ENCODE data around the gene TTC1. TPM values are rescaled to one million over a fixed set of nuclear protein-coding genes. Genes with fewer than 3 reads are reported as not detected.
A peak's percentile ranks its signal among the peaks of the same experiment; 100 is the strongest.
"Not testable (repeated sequence)": the region's sequence is repeated elsewhere in the genome, so short reads cannot be mapped to it uniquely, and the experiment has no call there.

TTC1 gene
- total RNA-seq, 3 donors from 2014 or later, result 36.3 to 45.2 (median 41.0) TPM

DNA sequence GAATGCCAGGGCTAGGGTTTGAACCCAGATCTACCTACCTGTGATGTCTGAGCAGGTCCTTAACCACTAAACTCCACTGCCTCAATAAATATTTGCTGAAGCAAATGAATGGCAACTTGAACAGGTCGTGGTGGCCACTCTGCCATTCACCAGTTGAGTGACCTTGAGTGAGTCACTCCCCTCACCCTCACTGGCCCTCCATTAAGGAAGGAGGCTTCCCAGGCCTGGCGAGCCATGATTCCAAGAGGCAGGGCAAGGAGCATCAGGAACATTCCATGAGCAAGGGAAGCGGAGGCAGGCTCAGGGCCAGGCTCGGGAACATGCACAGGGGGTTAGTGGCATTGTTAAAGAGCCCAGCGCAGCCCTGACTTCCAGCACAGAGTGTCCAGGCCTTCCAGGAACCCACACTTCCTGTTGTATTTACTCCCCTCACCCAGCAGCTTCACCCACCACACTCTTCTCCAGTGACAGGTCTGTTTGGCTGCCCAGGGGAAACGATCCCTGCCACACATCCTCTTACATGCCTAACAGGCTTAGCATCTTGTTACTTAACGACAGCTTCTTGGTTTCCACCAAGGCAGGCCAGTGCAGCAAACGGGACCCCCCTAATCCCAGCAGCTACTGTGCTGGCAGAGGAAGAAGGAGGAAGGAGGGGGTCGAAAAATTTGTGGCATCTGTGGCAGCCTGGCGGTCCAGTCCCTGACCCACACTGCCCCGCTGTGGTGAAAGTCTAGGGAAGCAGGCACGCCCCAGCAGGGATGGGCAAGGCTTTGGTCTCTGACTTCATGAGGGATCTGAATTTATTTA, 43.7 kb upstream of the TTC1 start:
- no peak overlapping the region for H3K27ac ChIP-seq
- no peak for DNase-seq (ENCODE audit: low spot score in 2 of 2)
- no peaks in the 10 kb centered on the region for H3K4me1 ChIP-seq
- H3K36me3 ChIP-seq, result no peaks in the 10 kb centered on the region
- H3K9me3 ChIP-seq, result no peaks in the 10 kb centered on the region
- no peak for TF ChIP-seq POLR2A (IDR thresholded peaks at IDR 0.05)
- peak in 2 of 3 donors; percentile 14 to 34 for TF ChIP-seq CTCF (IDR thresholded peaks at IDR 0.05)
- intact Hi-C loops (cut with DNase I; ENCODE audit: low total_unique reads), result no loop called here
- peaks cover 0 to 8% of the 10 kb centered on the region in 2 donors for H3K27me3 ChIP-seq
- no peak overlapping the region for H3K4me3 ChIP-seq

DNA sequence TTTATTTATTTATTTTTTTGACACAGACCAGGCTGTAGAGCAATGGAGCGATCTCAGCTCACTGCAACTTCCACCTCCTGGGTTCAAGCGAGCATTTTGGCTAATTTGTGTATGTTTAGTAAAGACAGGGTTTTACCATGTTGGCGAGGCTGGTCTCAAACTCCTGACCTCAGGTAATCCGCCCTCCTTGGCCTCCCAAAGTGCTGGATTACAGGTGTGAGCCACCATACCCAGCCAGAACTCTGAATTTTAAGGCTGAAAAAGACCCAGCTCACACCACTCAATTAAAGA, 43.2 kb upstream of the TTC1 start:
- H3K4me3 ChIP-seq; H3K4me1 ChIP-seq; H3K36me3 ChIP-seq; DNase-seq (ENCODE audit: low spot score in 2 of 2); H3K9me3 ChIP-seq; intact Hi-C loops (cut with DNase I; ENCODE audit: low total_unique reads); H3K27ac ChIP-seq: not testable (repeated sequence)
- peaks cover 0 to 14% of the 10 kb centered on the region in 2 donors for H3K27me3 ChIP-seq

- TF ChIP-seq CTCF (IDR thresholded peaks at IDR 0.05) (no peak), POLR2AphosphoS5 (IDR thresholded peaks at IDR 0.05) (no peak), POLR2A (IDR thresholded peaks at IDR 0.05) (no peak)
- no peak for DNase-seq (ENCODE audit: low spot score in 2 of 2)
- H3K4me3 ChIP-seq, result no peak overlapping the region
- H3K4me1 ChIP-seq, result no peaks in the 10 kb centered on the region
- H3K27me3 ChIP-seq, result peaks cover 0 to 41% of the 10 kb centered on the region in 2 donors
- no peak overlapping the region for H3K27ac ChIP-seq
- intact Hi-C loops (cut with DNase I; ENCODE audit: low total_unique reads), result no loop called here
- no peaks in the 10 kb centered on the region for H3K9me3 ChIP-seq
- no peaks in the 10 kb centered on the region for H3K36me3 ChIP-seq
These were observed 39.0 kb upstream of the TTC1 start for GRCh38 chr5:159969966-159970365.

GRCh38 chr5:159971038-159971437, 37.9 kb upstream of the TTC1 start:
- no peaks in the 10 kb centered on the region for H3K36me3 ChIP-seq
- no peak overlapping the region for H3K27ac ChIP-seq
- H3K9me3 ChIP-seq, result no peaks in the 10 kb centered on the region
- H3K27me3 ChIP-seq, result peaks cover 0 to 35% of the 10 kb centered on the region in 2 donors
- TF ChIP-seq CTCF (IDR thresholded peaks at IDR 0.05) (no peak), POLR2A (IDR thresholded peaks at IDR 0.05) (no peak), POLR2AphosphoS5 (IDR thresholded peaks at IDR 0.05) (no peak)
- H3K4me3 ChIP-seq, result no peak overlapping the region
- no peaks in the 10 kb centered on the region for H3K4me1 ChIP-seq
- intact Hi-C loops (cut with DNase I; ENCODE audit: low total_unique reads), result no loop called here
- no peak for DNase-seq (ENCODE audit: low spot score in 2 of 2)

- intact Hi-C loops (cut with DNase I; ENCODE audit: low total_unique reads), result no loop called here
- TF ChIP-seq POLR2AphosphoS5 (IDR thresholded peaks at IDR 0.05) (no peak), CTCF (IDR thresholded peaks at IDR 0.05) (no peak), POLR2A (IDR thresholded peaks at IDR 0.05) (no peak)
- Histone ChIP-seq H3K4me1 (no peaks in the 10 kb centered on the region), H3K9me3 (no peaks in the 10 kb centered on the region), H3K36me3 (no peaks in the 10 kb centered on the region), H3K27ac (no peak overlapping the region), H3K4me3 (peak overlapping the region in 1 of 3 donors; percentile 64), H3K27me3 (peaks cover 0 to 34% of the 10 kb centered on the region in 2 donors)
- DNase-seq (ENCODE audit: low spot score in 2 of 2), result no peak
These were observed 37.4 kb upstream of the TTC1 start for GRCh38 chr5:159971514-159971913.
